ENCODE results near the gene ITGA7.

DNA sequence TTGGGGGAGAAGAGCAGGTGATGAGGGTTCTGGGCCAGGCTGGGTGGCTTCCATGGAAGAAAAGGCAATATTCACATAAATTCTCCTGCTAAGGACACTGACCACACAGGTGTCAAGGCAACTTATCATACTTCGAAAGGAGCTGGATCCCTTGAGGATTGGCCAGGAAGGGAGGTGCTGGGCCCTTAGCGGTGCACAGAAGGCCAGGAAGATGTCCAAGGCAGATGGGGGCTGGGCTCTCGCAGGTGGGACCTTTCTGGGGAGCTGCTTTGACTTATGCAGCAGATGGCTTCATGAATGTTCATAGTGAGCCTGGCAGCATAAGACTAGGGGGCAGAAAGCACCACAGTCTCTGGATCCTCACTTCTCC, 17.2 kb upstream of the ITGA7 start:
- TF ChIP-seq, protein P1, sequence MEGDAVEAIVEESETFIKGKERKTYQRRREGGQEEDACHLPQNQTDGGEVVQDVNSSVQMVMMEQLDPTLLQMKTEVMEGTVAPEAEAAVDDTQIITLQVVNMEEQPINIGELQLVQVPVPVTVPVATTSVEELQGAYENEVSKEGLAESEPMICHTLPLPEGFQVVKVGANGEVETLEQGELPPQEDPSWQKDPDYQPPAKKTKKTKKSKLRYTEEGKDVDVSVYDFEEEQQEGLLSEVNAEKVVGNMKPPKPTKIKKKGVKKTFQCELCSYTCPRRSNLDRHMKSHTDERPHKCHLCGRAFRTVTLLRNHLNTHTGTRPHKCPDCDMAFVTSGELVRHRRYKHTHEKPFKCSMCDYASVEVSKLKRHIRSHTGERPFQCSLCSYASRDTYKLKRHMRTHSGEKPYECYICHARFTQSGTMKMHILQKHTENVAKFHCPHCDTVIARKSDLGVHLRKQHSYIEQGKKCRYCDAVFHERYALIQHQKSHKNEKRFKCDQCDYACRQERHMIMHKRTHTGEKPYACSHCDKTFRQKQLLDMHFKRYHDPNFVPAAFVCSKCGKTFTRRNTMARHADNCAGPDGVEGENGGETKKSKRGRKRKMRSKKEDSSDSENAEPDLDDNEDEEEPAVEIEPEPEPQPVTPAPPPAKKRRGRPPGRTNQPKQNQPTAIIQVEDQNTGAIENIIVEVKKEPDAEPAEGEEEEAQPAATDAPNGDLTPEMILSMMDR (IDR thresholded peaks at IDR 0.05): no peak
- TF ChIP-seq POLR2A (IDR thresholded peaks at IDR 0.05): no peak
